HG03039 (cell line): ENCODE data around the gene C3orf85.

ENCODE experiments used
- ATAC-seq: cut with Tn5 transposase; IDR thresholded peaks from one replicate; pipeline ENCODE4 v1.9.1; 2021; ENCODE audit warnings: mild to moderate bottlenecking, moderate library complexity; ENCODE audit not compliant: unreplicated experiment

C3orf85 gene

GRCh38 chr3:109149078-109149477 lies 12.6 kb downstream of the C3orf85 start:
- no peak for ATAC-seq

GRCh38 chr3:109152320-109152719 lies 15.8 kb downstream of the C3orf85 start:
- no peak for ATAC-seq

- ATAC-seq = no peak
These were observed 18.5 kb downstream of the C3orf85 start for GRCh38 chr3:109154979-109155378.

GRCh38 chr3:109155828-109156227 lies 19.3 kb downstream of the C3orf85 start:
- ATAC-seq = no peak

GRCh38 chr3:109161487-109162123 lies 25.1 kb downstream of the C3orf85 start:
- no peak for ATAC-seq

GRCh38 chr3:109165905-109166304 lies 29.4 kb downstream of the C3orf85 start:
- ATAC-seq = no peak

- no peak for ATAC-seq
These were observed 35.0 kb downstream of the C3orf85 start for GRCh38 chr3:109171479-109171878.

GRCh38 chr3:109175411-109175810 lies 38.9 kb downstream of the C3orf85 start:
- ATAC-seq = no peak

- ATAC-seq = no peak
These were observed 40.2 kb downstream of the C3orf85 start for GRCh38 chr3:109176726-109177125.

GRCh38 chr3:109177908-109178307 lies 41.4 kb downstream of the C3orf85 start:
- no peak for ATAC-seq

- no peak for ATAC-seq
These were observed 42.2 kb downstream of the C3orf85 start for GRCh38 chr3:109178708-109179107.

- no peak for ATAC-seq
These were observed 48.2 kb downstream of the C3orf85 start for GRCh38 chr3:109184726-109185125.

GRCh38 chr3:109187390-109187789 lies 50.9 kb downstream of the C3orf85 start:
- ATAC-seq = no peak

- ATAC-seq = no peak
These were observed 52.2 kb downstream of the C3orf85 start for GRCh38 chr3:109188741-109189140.

- no peak for ATAC-seq
These were observed 54.9 kb downstream of the C3orf85 start for GRCh38 chr3:109191421-109191820.

GRCh38 chr3:109195815-109196214 lies 59.3 kb downstream of the C3orf85 start:
- no peak for ATAC-seq
